ENCODE data around the gene NR2F1-AS1.
"Not testable (repeated sequence)": the region's sequence is repeated elsewhere in the genome, so short reads cannot be mapped to it uniquely, and the experiment has no call there.

The NR2F1-AS1 gene

DNA sequence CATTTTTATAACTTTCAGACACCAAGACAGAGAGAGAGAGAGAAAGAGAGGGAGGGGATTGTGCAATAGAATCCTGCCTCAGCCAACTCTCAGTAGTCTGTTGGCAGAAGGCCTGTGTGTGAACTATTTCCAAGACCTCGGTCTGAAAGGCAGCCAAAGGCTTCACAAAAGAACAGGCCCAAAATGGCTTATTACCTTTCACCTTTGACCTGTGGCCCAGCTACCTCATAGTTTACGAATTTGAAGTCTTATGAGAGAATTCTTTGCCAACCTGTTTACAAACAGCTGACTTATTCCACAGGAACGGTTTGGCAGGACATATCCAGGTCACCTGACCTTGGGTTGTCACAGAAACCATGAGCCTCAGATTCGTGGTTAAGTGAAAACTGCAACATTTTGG lies 48.6 kb downstream of the NR2F1-AS1 start:
- Histone ChIP-seq H3K9me3 (ENCODE audit: insufficient read depth, low read depth, low read length) (no peaks in the 10 kb centered on the region), H3K9ac (ENCODE audit: low read length) (no peak overlapping the region), H3K79me2 (ENCODE audit: control insufficient read depth, insufficient read depth, low read length, poor library complexity) (no peaks in the 10 kb centered on the region), H2BK5ac (ENCODE audit: low read depth, low read length, poor library complexity) (no peak overlapping the region), H2AK5ac (ENCODE audit: low read length) (no peak overlapping the region), H3K4ac (ENCODE audit: low read depth, low read length) (no peak overlapping the region), H4K12ac (ENCODE audit: low read depth, low read length) (no peak overlapping the region), H3K14ac (ENCODE audit: low read length) (no peak overlapping the region), H3K27ac (ENCODE audit: low read depth, low read length) (no peak overlapping the region), H3K4me3 (ENCODE audit: low read depth, low read length) (no peak overlapping the region), H3K18ac (ENCODE audit: low read length) (no peak overlapping the region), H2AFZ (ENCODE audit: insufficient read depth, low read length, poor library complexity) (no peak overlapping the region), H4K91ac (ENCODE audit: low read depth, low read length) (no peak overlapping the region), H3K79me1 (ENCODE audit: low read length) (no peaks in the 10 kb centered on the region), H3K4me2 (ENCODE audit: low read length) (no peak overlapping the region), H3K23ac (ENCODE audit: low read length) (no peak overlapping the region), H2BK12ac (ENCODE audit: low read length) (no peak overlapping the region), H2BK120ac (ENCODE audit: insufficient read depth, low read length, poor library complexity) (no peak overlapping the region), H3K36me3 (ENCODE audit: control insufficient read depth in 1 of 2, insufficient read depth in 2 of 2, low read length in 2 of 2) (no peaks in the 10 kb centered on the region), H3K4me1 (ENCODE audit: control insufficient read depth in 1 of 2, insufficient read depth in 2 of 2, low read length in 2 of 2) (no peaks in the 10 kb centered on the region), H3K27me3 (ENCODE audit: insufficient read depth, low read length) (no peaks in the 10 kb centered on the region), H4K8ac (ENCODE audit: low read depth, low read length) (no peak overlapping the region)
- WGBS (ENCODE audit: extremely low coverage, insufficient coverage, insufficient read length), result no CpG with 5 or more reads among the region's 4 CpGs
- no peak for DNase-seq

GRCh38 chr5:93521815-93522214 lies 59.2 kb downstream of the NR2F1-AS1 start:
- H3K4me2 ChIP-seq (ENCODE audit: low read length); H3K79me1 ChIP-seq (ENCODE audit: low read length); H2AFZ ChIP-seq (ENCODE audit: insufficient read depth, low read length, poor library complexity); H4K91ac ChIP-seq (ENCODE audit: low read depth, low read length); H3K18ac ChIP-seq (ENCODE audit: low read length); H3K4me3 ChIP-seq (ENCODE audit: low read depth, low read length); H3K27ac ChIP-seq (ENCODE audit: low read depth, low read length); H2BK12ac ChIP-seq (ENCODE audit: low read length); H4K8ac ChIP-seq (ENCODE audit: low read depth, low read length); H3K4ac ChIP-seq (ENCODE audit: low read depth, low read length); DNase-seq; H3K79me2 ChIP-seq (ENCODE audit: control insufficient read depth, insufficient read depth, low read length, poor library complexity); H3K9ac ChIP-seq (ENCODE audit: low read length); H3K36me3 ChIP-seq (ENCODE audit: control insufficient read depth in 1 of 2, insufficient read depth in 2 of 2, low read length in 2 of 2); H2BK120ac ChIP-seq (ENCODE audit: insufficient read depth, low read length, poor library complexity); H3K4me1 ChIP-seq (ENCODE audit: control insufficient read depth in 1 of 2, insufficient read depth in 2 of 2, low read length in 2 of 2); H3K27me3 ChIP-seq (ENCODE audit: insufficient read depth, low read length); H3K23ac ChIP-seq (ENCODE audit: low read length); H3K14ac ChIP-seq (ENCODE audit: low read length); H2BK5ac ChIP-seq (ENCODE audit: low read depth, low read length, poor library complexity); H2AK5ac ChIP-seq (ENCODE audit: low read length); H4K12ac ChIP-seq (ENCODE audit: low read depth, low read length); H3K9me3 ChIP-seq (ENCODE audit: insufficient read depth, low read depth, low read length): not testable (repeated sequence)
- no CpG with 5 or more reads among the region's 3 CpGs for WGBS (ENCODE audit: extremely low coverage, insufficient coverage, insufficient read length)

DNA sequence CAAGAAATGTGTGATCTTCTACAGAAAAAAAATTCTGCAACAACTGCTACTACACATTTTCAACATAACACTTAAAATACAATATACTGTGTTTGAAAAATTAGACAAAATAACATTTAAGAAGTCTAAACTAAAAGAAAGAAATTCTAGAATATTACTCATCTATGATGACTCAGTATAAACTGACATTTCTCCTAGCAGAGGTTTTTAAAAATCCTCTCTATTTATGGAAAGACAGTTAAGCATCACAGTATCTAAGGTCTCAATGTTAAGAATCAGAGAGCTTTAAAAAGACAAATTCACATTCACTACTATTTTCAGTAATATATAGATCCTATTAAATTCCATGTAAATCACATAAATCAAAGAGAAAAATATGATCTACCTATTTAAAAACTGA lies 61.3 kb downstream of the NR2F1-AS1 start:
- Histone ChIP-seq H3K9me3 (ENCODE audit: insufficient read depth, low read depth, low read length) (no peaks in the 10 kb centered on the region), H4K8ac (ENCODE audit: low read depth, low read length) (no peak overlapping the region), H4K12ac (ENCODE audit: low read depth, low read length) (no peak overlapping the region), H3K23ac (ENCODE audit: low read length) (no peak overlapping the region), H3K4me3 (ENCODE audit: low read depth, low read length) (no peak overlapping the region), H2AFZ (ENCODE audit: insufficient read depth, low read length, poor library complexity) (no peak overlapping the region), H2BK120ac (ENCODE audit: insufficient read depth, low read length, poor library complexity) (no peak overlapping the region), H3K36me3 (ENCODE audit: control insufficient read depth in 1 of 2, insufficient read depth in 2 of 2, low read length in 2 of 2) (no peaks in the 10 kb centered on the region), H3K4me2 (ENCODE audit: low read length) (no peak overlapping the region), H3K27me3 (ENCODE audit: insufficient read depth, low read length) (no peaks in the 10 kb centered on the region), H3K79me2 (ENCODE audit: control insufficient read depth, insufficient read depth, low read length, poor library complexity) (no peaks in the 10 kb centered on the region), H3K4ac (ENCODE audit: low read depth, low read length) (no peak overlapping the region), H3K9ac (ENCODE audit: low read length) (no peak overlapping the region), H4K91ac (ENCODE audit: low read depth, low read length) (no peak overlapping the region), H2BK12ac (ENCODE audit: low read length) (no peak overlapping the region), H2AK5ac (ENCODE audit: low read length) (no peak overlapping the region), H3K27ac (ENCODE audit: low read depth, low read length) (no peak overlapping the region), H3K14ac (ENCODE audit: low read length) (no peak overlapping the region), H2BK5ac (ENCODE audit: low read depth, low read length, poor library complexity) (no peak overlapping the region), H3K79me1 (ENCODE audit: low read length) (no peaks in the 10 kb centered on the region), H3K18ac (ENCODE audit: low read length) (no peak overlapping the region), H3K4me1 (ENCODE audit: control insufficient read depth in 1 of 2, insufficient read depth in 2 of 2, low read length in 2 of 2) (no peaks in the 10 kb centered on the region)
- DNase-seq, result no peak

GRCh38 chr5:93517828-93518227 lies 63.2 kb downstream of the NR2F1-AS1 start:
- H3K4ac ChIP-seq (ENCODE audit: low read depth, low read length), result no peak overlapping the region
- H2BK120ac ChIP-seq (ENCODE audit: insufficient read depth, low read length, poor library complexity), result no peak overlapping the region
- DNase-seq, result no peak
- H3K4me1 ChIP-seq (ENCODE audit: control insufficient read depth in 1 of 2, insufficient read depth in 2 of 2, low read length in 2 of 2), result no peaks in the 10 kb centered on the region
- H4K8ac ChIP-seq (ENCODE audit: low read depth, low read length), result no peak overlapping the region
- no peak overlapping the region for H2AFZ ChIP-seq (ENCODE audit: insufficient read depth, low read length, poor library complexity)
- no peaks in the 10 kb centered on the region for H3K79me2 ChIP-seq (ENCODE audit: control insufficient read depth, insufficient read depth, low read length, poor library complexity)
- no peak overlapping the region for H3K18ac ChIP-seq (ENCODE audit: low read length)
- no peak overlapping the region for H2BK12ac ChIP-seq (ENCODE audit: low read length)
- no peak overlapping the region for H3K23ac ChIP-seq (ENCODE audit: low read length)
- no peak overlapping the region for H3K4me2 ChIP-seq (ENCODE audit: low read length)
- no peaks in the 10 kb centered on the region for H3K79me1 ChIP-seq (ENCODE audit: low read length)
- H2BK5ac ChIP-seq (ENCODE audit: low read depth, low read length, poor library complexity), result no peak overlapping the region
- H3K4me3 ChIP-seq (ENCODE audit: low read depth, low read length), result no peak overlapping the region
- H3K36me3 ChIP-seq (ENCODE audit: control insufficient read depth in 1 of 2, insufficient read depth in 2 of 2, low read length in 2 of 2), result no peaks in the 10 kb centered on the region
- no peak overlapping the region for H3K9ac ChIP-seq (ENCODE audit: low read length)
- H3K9me3 ChIP-seq (ENCODE audit: insufficient read depth, low read depth, low read length), result no peaks in the 10 kb centered on the region
- no peak overlapping the region for H3K27ac ChIP-seq (ENCODE audit: low read depth, low read length)
- no peak overlapping the region for H4K12ac ChIP-seq (ENCODE audit: low read depth, low read length)
- H3K27me3 ChIP-seq (ENCODE audit: insufficient read depth, low read length), result no peaks in the 10 kb centered on the region
- H2AK5ac ChIP-seq (ENCODE audit: low read length), result no peak overlapping the region
- H3K14ac ChIP-seq (ENCODE audit: low read length), result no peak overlapping the region
- H4K91ac ChIP-seq (ENCODE audit: low read depth, low read length), result no peak overlapping the region

- H2AFZ ChIP-seq (ENCODE audit: insufficient read depth, low read length, poor library complexity), result no peak overlapping the region
These were observed 67.7 kb downstream of the NR2F1-AS1 start for GRCh38 chr5:93513298-93513697.

More at GRCh38 chr5:93513298-93513697, 67.7 kb downstream of the NR2F1-AS1 start:
- WGBS (ENCODE audit: extremely low coverage, insufficient coverage, insufficient read length), result no CpG with 5 or more reads among the region's 1 CpG
- Histone ChIP-seq H2BK5ac (ENCODE audit: low read depth, low read length, poor library complexity) (no peak overlapping the region), H3K9me3 (ENCODE audit: insufficient read depth, low read depth, low read length) (no peaks in the 10 kb centered on the region), H3K18ac (ENCODE audit: low read length) (no peak overlapping the region), H3K27me3 (ENCODE audit: insufficient read depth, low read length) (no peaks in the 10 kb centered on the region), H3K4me2 (ENCODE audit: low read length) (no peak overlapping the region), H3K4me3 (ENCODE audit: low read depth, low read length) (no peak overlapping the region), H3K14ac (ENCODE audit: low read length) (no peak overlapping the region), H3K23ac (ENCODE audit: low read length) (no peak overlapping the region), H3K9ac (ENCODE audit: low read length) (no peak overlapping the region), H4K91ac (ENCODE audit: low read depth, low read length) (no peak overlapping the region), H2BK120ac (ENCODE audit: insufficient read depth, low read length, poor library complexity) (no peak overlapping the region), H4K8ac (ENCODE audit: low read depth, low read length) (no peak overlapping the region), H2BK12ac (ENCODE audit: low read length) (no peak overlapping the region), H2AK5ac (ENCODE audit: low read length) (no peak overlapping the region), H4K12ac (ENCODE audit: low read depth, low read length) (no peak overlapping the region), H3K4ac (ENCODE audit: low read depth, low read length) (no peak overlapping the region), H3K4me1 (ENCODE audit: control insufficient read depth in 1 of 2, insufficient read depth in 2 of 2, low read length in 2 of 2) (no peaks in the 10 kb centered on the region), H3K79me1 (ENCODE audit: low read length) (no peaks in the 10 kb centered on the region), H3K27ac (ENCODE audit: low read depth, low read length) (no peak overlapping the region), H3K79me2 (ENCODE audit: control insufficient read depth, insufficient read depth, low read length, poor library complexity) (no peaks in the 10 kb centered on the region), H3K36me3 (ENCODE audit: control insufficient read depth in 1 of 2, insufficient read depth in 2 of 2, low read length in 2 of 2) (no peaks in the 10 kb centered on the region)
- DNase-seq, result no peak
